Testis (tissue), 3 donors: ENCODE measurements around the gene CTBP2. TPM values are rescaled to one million over a fixed set of nuclear protein-coding genes. Genes with fewer than 3 reads are reported as not detected.

Experiments
- DNase-seq: peaks from one replicate; pipeline ENCODE4 v3.0.0-alpha.2; 2019
- H3K27ac ChIP-seq, 2 donors: fragments of 200-600 bp; sonication (generic); one replicate each; pipeline ENCODE4 v1.5.1; 2019
- H3K27me3 ChIP-seq: fragments of 200-600 bp; sonication (generic); one replicate; pipeline ENCODE4 v1.5.1; 2019
- H3K36me3 ChIP-seq: fragments of 200-600 bp; sonication (generic); one replicate; pipeline ENCODE4 v1.5.1; 2017; ENCODE audit warnings: low read depth; ENCODE audit errors: missing control alignments
- H3K4me1 ChIP-seq: fragments of 200-600 bp; sonication (generic); one replicate; pipeline ENCODE4 v1.5.1; 2019
- H3K4me3 ChIP-seq, 2 donors: fragments of 200-600 bp; sonication (generic); one replicate each; pipeline ENCODE4 v1.5.1; 2017 to 2019
- H3K9me3 ChIP-seq: fragments of 200-600 bp; sonication (generic); one replicate; pipeline ENCODE4 v1.5.1; 2017
- CTCF ChIP-seq, 3 experiments: fragments of 450-650 bp in 2 of 3; fragments of 200-600 bp in 1 of 3; sonication (generic) in 1 of 3; IDR thresholded peaks; one replicate each; pipeline ENCODE4 v1.5.1; 2016 to 2019; ENCODE audit warnings: antibody characterized with exemption in 3 of 3, mild to moderate bottlenecking in 2 of 3, moderate library complexity in 1 of 3
- POLR2A ChIP-seq: fragments of 450-650 bp; IDR thresholded peaks from one replicate; pipeline ENCODE4 v1.6.1; 2017; ENCODE audit warnings: antibody characterized with exemption, mild to moderate bottlenecking, moderate library complexity
- WGBS, 2 donors: methylation state at CpG; one replicate each; pipeline ENCODE4 v1.1.5; 2018; 5-methylcytosine and 5-hydroxymethylcytosine counted together
- intact Hi-C: fragments of 100-400 bp; cut with DNase I; formaldehyde crosslinking; loops from one replicate; pipeline ENCODE4 v1.15.1; 2023; ENCODE audit warnings: low total_unique reads
- polyA plus RNA-seq: library from polyadenylated mRNA; stranded (reverse); fragments of 350-450 nt; fragmentation: Illumina TruSeq; extraction: RNeasy Lipid Tissue Mini Kit (QIAGEN cat#74804); gene quantifications from one replicate; pipeline ENCODE4 v1.2.3, GENCODE V29; 2014; ENCODE audit warnings: low read depth, low replicate concordance; ENCODE audit not compliant: insufficient read depth
- total RNA-seq, 2 donors: library from RNA; depleted of rRNA; stranded (reverse); fragments of >200 nt; gene quantifications; one replicate each; pipeline ENCODE4 v1.2.3, GENCODE V29; 2016

CTBP2 gene
- total and polyA plus RNA-seq, 3 donors from 2014 or later, result 44.7 to 79.5 (median 52.4) TPM

GRCh38 chr10:125048094-125048864 is 112.1 kb downstream of the CTBP2 start:
- intact Hi-C loops, result no loop called here
- WGBS, 2 donors, result 40 to 52% methylated on average over 15 to 16 of the region's 16 CpGs

GRCh38 chr10:125043841-125044658 is 116.3 kb downstream of the CTBP2 start:
- Histone ChIP-seq H3K27ac (peak overlapping the region; percentile 9 to 27), H3K9me3 (no peaks in the 10 kb centered on the region), H3K4me1 (peaks cover 75% of the 10 kb centered on the region), H3K4me3 (no peak overlapping the region), H3K36me3 (no peaks in the 10 kb centered on the region), H3K27me3 (no peaks in the 10 kb centered on the region)
- DNase-seq, result no peak
- intact Hi-C loops, result no loop called here
- TF ChIP-seq CTCF (IDR thresholded peaks at IDR 0.05), result no peak
- TF ChIP-seq POLR2A, result no peak
- 55 to 67% methylated on average over 14 to 17 of the region's 17 CpGs for WGBS, 2 donors

More at GRCh38 chr10:125048094-125048864, 112.1 kb downstream of the CTBP2 start:
- H3K9me3 ChIP-seq, result no peaks in the 10 kb centered on the region
- no peaks in the 10 kb centered on the region for H3K27me3 ChIP-seq
- H3K4me1 ChIP-seq, result peaks cover 50% of the 10 kb centered on the region
- peak; percentile 92 for DNase-seq
- H3K27ac ChIP-seq, result peak overlapping the region; percentile 65 to 70
- H3K4me3 ChIP-seq, result no peak overlapping the region
- H3K36me3 ChIP-seq, result no peaks in the 10 kb centered on the region
- TF ChIP-seq CTCF (IDR thresholded peaks at IDR 0.05), result peak; percentile 87 to 94 (median 87)
- no peak for TF ChIP-seq POLR2A

- H3K4me3 ChIP-seq, result no peak overlapping the region
- peaks cover 81% of the 10 kb centered on the region for H3K4me1 ChIP-seq
- TF ChIP-seq POLR2A (no peak), CTCF (IDR thresholded peaks at IDR 0.05) (no peak)
- H3K27ac ChIP-seq, result peak overlapping the region in 1 of 2 donors; percentile 27
- H3K36me3 ChIP-seq, result no peaks in the 10 kb centered on the region
- DNase-seq, result no peak
- intact Hi-C loops, result no loop called here
- no peaks in the 10 kb centered on the region for H3K27me3 ChIP-seq
- 49 to 56% methylated on average over 9 of the region's 9 CpGs for WGBS, 2 donors
- H3K9me3 ChIP-seq, result no peaks in the 10 kb centered on the region
Observed at GRCh38 chr10:125041856-125042506, 118.4 kb downstream of the CTBP2 start.

- H3K9me3 ChIP-seq, result no peaks in the 10 kb centered on the region
- no peaks in the 10 kb centered on the region for H3K36me3 ChIP-seq
- WGBS, 2 donors, result 58 to 61% methylated on average over 15 of the region's 15 CpGs
- intact Hi-C loops, result no loop called here
- no peak overlapping the region for H3K4me3 ChIP-seq
- H3K27ac ChIP-seq, result peak overlapping the region; percentile 75 to 76
- TF ChIP-seq CTCF (IDR thresholded peaks at IDR 0.05) (no peak), POLR2A (no peak)
- DNase-seq, result peak; percentile 38
- H3K27me3 ChIP-seq, result no peaks in the 10 kb centered on the region
- peaks cover 88% of the 10 kb centered on the region for H3K4me1 ChIP-seq
Observed at GRCh38 chr10:125039354-125039769, 121.0 kb downstream of the CTBP2 start.
